ENCODE results near the gene FAF1. TPM values are rescaled to one million over a fixed set of nuclear protein-coding genes. Genes with fewer than 3 reads are reported as not detected.

Gene FAF1
- polyA plus RNA-seq, 2 donors, result 18.4 to 32.1 TPM

DNA sequence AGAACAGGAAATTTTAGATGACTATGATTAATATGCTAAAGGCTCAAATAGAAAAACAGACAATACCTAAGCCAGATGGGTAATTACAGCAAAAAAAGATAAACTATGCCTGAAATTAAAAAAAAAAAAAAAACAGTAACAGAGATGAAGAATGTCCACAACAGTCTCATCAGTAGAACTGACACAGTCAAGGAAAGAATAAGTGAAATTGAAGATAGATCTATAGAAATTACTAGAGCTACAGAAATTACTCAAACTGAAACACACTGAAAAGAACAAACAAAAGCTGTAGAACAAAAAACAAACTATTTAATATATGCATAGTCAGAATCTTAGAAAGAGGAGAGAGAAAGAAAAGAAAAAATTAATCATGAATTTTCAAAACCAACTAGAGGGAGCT, 112.8 kb downstream of the FAF1 start:
- H3K27ac ChIP-seq (ENCODE audit: low read depth in 2 of 2, low read length in 1 of 2), result no peak overlapping the region
- H3K27me3 ChIP-seq (ENCODE audit: control insufficient read depth in 1 of 2, insufficient read depth in 2 of 2, low read length in 2 of 2), result no peaks in the 10 kb centered on the region
- H3K4me3 ChIP-seq (ENCODE audit: low read depth in 1 of 2, low read length in 2 of 2), result no peak overlapping the region
- no peaks in the 10 kb centered on the region for H3K4me1 ChIP-seq (ENCODE audit: control insufficient read depth in 2 of 2, insufficient read depth in 2 of 2, low read length in 1 of 2)
- H3K36me3 ChIP-seq (ENCODE audit: control insufficient read depth in 2 of 2, insufficient read depth in 2 of 2, low read length in 1 of 2), result no peaks in the 10 kb centered on the region
- no peaks in the 10 kb centered on the region for H3K9me3 ChIP-seq (ENCODE audit: control insufficient read depth in 2 of 2, insufficient read depth in 1 of 2, low read depth in 1 of 2, low read length in 1 of 2)

DNA sequence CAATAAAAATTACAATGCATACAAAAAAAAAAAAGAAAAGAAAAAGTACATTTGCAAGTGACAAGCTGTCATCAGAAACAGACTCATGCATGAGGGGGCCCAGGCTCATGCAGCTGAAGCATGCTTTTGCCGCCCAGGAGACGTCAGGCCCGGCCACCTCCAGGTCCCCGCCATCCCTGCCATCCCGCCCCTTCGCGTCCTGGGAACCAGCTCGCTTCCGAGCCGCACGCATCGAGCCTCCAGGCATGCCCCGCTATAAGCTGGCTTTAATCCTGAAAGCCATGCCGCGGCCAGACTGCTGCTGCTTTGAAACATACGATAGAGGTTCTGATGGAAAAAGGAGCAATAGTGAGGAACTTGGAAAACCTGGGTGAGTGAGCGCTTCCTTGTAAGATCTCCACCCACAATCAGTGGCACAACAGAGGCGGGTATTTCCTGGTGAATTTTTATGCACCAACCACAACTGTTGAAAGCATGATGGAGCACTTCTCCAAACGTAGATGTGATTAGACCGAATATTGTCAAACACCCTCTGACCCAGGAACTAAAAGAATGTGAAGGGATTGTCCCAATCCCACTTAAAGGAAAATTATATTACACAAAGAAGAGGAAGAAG, 113.7 kb downstream of the FAF1 start:
- no peak overlapping the region for H3K27ac ChIP-seq (ENCODE audit: low read depth in 2 of 2, low read length in 1 of 2)
- no peaks in the 10 kb centered on the region for H3K27me3 ChIP-seq (ENCODE audit: control insufficient read depth in 1 of 2, insufficient read depth in 2 of 2, low read length in 2 of 2)
- 95 to 96% methylated on average over 20 of the region's 20 CpGs for WGBS, 2 donors
- no peaks in the 10 kb centered on the region for H3K4me1 ChIP-seq (ENCODE audit: control insufficient read depth in 2 of 2, insufficient read depth in 2 of 2, low read length in 1 of 2)
- no peaks in the 10 kb centered on the region for H3K9me3 ChIP-seq (ENCODE audit: control insufficient read depth in 2 of 2, insufficient read depth in 1 of 2, low read depth in 1 of 2, low read length in 1 of 2)
- no peak overlapping the region for H3K4me3 ChIP-seq (ENCODE audit: low read depth in 1 of 2, low read length in 2 of 2)
- no peaks in the 10 kb centered on the region for H3K36me3 ChIP-seq (ENCODE audit: control insufficient read depth in 2 of 2, insufficient read depth in 2 of 2, low read length in 1 of 2)

DNA sequence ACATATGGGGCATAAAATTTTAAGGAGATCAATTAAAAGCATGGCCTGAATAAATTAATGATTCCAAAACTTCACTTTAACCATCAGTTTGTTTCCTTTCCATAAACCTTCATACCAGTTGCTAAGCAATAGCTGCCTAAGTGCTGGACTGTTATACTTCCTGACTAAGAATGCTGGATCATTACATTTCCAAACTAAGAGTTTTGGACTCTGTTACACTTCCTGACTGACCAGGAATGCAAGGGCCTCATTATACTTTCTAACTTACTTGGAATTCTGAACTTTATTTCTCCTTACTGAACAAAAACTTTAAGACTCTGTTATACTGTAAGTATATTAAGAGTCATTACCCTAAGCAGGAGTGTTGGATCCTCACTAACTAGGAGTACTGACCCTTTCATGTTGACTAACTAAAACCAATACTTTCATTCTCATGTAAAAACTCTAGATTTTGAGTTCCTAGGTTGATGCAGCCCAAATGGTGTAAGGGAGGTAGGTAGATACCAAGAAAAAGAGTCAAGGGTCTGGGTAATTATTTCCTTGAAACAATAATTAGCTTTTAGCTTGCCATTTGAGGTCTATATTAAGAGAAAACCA, 118.2 kb downstream of the FAF1 start:
- no peaks in the 10 kb centered on the region for H3K27me3 ChIP-seq (ENCODE audit: control insufficient read depth in 1 of 2, insufficient read depth in 2 of 2, low read length in 2 of 2)
- no peaks in the 10 kb centered on the region for H3K36me3 ChIP-seq (ENCODE audit: control insufficient read depth in 2 of 2, insufficient read depth in 2 of 2, low read length in 1 of 2)
- H3K4me1 ChIP-seq (ENCODE audit: control insufficient read depth in 2 of 2, insufficient read depth in 2 of 2, low read length in 1 of 2), result no peaks in the 10 kb centered on the region
- no peak overlapping the region for H3K4me3 ChIP-seq (ENCODE audit: low read depth in 1 of 2, low read length in 2 of 2)
- H3K27ac ChIP-seq (ENCODE audit: low read depth in 2 of 2, low read length in 1 of 2), result no peak overlapping the region
- no peaks in the 10 kb centered on the region for H3K9me3 ChIP-seq (ENCODE audit: control insufficient read depth in 2 of 2, insufficient read depth in 1 of 2, low read depth in 1 of 2, low read length in 1 of 2)

DNA sequence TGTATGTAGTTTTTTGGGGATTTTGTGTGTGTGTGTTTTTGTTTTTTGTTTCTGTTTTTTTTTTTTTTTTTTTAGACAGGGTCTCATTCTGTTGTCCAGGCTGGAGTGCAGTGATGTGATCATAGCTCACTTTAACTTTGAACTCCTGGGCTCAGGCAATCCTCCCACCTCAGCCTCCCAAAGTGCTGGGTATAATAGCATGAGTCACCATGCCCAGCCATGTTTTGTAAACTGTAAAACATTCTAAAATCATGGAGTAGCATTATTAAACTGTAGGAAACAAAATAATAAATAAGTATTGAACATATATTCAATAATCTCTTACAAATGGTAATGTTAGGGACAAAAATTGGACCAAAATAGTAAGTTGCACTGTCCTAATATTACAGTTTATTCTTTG, 124.0 kb downstream of the FAF1 start:
- H3K27me3 ChIP-seq (ENCODE audit: control insufficient read depth in 1 of 2, insufficient read depth in 2 of 2, low read length in 2 of 2), result no peaks in the 10 kb centered on the region
- no peaks in the 10 kb centered on the region for H3K4me1 ChIP-seq (ENCODE audit: control insufficient read depth in 2 of 2, insufficient read depth in 2 of 2, low read length in 1 of 2)
- no peaks in the 10 kb centered on the region for H3K9me3 ChIP-seq (ENCODE audit: control insufficient read depth in 2 of 2, insufficient read depth in 1 of 2, low read depth in 1 of 2, low read length in 1 of 2)
- H3K27ac ChIP-seq (ENCODE audit: low read depth in 2 of 2, low read length in 1 of 2), result no peak overlapping the region
- H3K4me3 ChIP-seq (ENCODE audit: low read depth in 1 of 2, low read length in 2 of 2), result no peak overlapping the region
- H3K36me3 ChIP-seq (ENCODE audit: control insufficient read depth in 2 of 2, insufficient read depth in 2 of 2, low read length in 1 of 2), result no peaks in the 10 kb centered on the region

DNA sequence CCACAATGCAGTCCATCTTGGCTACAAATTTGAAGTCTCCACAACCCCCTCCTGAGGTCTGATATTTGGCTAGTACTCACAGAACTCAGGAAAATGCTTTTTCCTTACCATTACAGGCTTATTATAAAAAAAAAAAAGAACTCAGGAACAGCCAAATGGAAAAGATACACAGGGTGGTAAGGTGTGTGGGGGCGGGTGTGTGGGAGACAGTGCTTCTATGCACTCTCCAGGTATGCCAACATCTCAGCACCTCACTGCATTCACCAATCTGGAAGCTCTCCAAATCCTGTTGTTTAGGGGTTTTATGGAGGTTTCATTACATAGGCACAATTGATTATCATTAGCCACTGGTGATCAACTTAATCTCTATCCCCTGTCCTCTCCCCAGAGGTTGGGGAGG, 126.9 kb downstream of the FAF1 start:
- Histone ChIP-seq H3K4me3 (ENCODE audit: low read depth in 1 of 2, low read length in 2 of 2) (no peak overlapping the region), H3K27me3 (ENCODE audit: control insufficient read depth in 1 of 2, insufficient read depth in 2 of 2, low read length in 2 of 2) (no peaks in the 10 kb centered on the region), H3K4me1 (ENCODE audit: control insufficient read depth in 2 of 2, insufficient read depth in 2 of 2, low read length in 1 of 2) (no peaks in the 10 kb centered on the region), H3K36me3 (ENCODE audit: control insufficient read depth in 2 of 2, insufficient read depth in 2 of 2, low read length in 1 of 2) (no peaks in the 10 kb centered on the region), H3K27ac (ENCODE audit: low read depth in 2 of 2, low read length in 1 of 2) (no peak overlapping the region), H3K9me3 (ENCODE audit: control insufficient read depth in 2 of 2, insufficient read depth in 1 of 2, low read depth in 1 of 2, low read length in 1 of 2) (no peaks in the 10 kb centered on the region)
- 88 to 100% methylated on average over 1 of the region's 1 CpG for WGBS, 2 donors

DNA sequence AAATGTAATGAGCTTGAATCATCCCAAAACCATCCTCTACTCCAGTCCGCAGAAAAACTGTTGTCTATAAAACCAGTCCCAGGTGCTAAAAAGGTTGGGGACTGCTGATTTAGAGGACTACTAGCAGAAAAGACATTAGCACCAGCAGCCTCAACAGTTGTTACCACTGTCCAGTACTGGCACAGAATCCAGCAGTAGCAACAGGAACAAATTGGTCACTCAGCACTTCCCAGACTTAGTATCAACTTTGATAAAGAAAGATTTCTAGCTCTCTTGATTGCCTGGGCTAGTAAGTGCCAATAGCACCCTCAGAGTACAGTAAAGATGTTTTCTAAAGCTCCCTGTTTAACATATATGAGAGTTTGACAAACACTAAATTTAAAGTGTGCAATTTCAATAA, 127.9 kb downstream of the FAF1 start:
- H3K27me3 ChIP-seq (ENCODE audit: control insufficient read depth in 1 of 2, insufficient read depth in 2 of 2, low read length in 2 of 2), result no peaks in the 10 kb centered on the region

DNA sequence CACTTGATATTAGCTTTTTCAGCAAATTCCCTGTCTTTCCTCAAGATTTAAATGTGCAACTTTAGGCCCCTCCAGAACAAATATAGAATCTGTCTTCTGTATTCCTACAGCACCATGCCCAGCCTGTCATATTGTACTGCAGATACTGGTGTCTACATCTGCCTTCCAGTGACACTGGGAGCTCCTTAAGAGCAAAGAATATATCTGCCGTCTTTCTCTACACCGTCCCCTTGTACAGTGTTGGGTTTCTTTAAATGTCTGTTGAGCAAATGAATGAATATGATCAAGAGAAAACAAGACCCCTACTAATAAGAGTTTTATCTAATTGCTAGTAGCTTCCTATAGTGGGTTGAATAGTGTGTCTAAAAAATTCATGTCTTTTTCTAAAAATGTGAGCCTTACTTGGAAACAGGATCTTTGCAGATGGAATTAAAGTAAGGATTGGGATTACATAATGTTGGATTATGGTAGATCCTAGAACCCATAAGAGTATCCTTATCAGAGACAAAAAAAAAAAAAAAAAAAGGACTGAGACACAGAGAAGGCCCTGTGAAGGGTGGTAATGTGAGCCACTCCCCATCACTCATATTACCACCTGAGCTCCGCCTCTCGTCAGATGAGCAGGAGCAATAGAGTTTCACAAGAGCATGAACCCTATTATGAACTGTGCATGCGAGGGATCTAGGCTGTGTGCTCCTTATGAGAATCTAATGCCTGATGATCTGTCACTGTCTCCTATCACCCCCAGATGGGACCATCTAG, 128.6 kb downstream of the FAF1 start:
- Histone ChIP-seq H3K4me3 (ENCODE audit: low read depth in 1 of 2, low read length in 2 of 2) (no peak overlapping the region), H3K9me3 (ENCODE audit: control insufficient read depth in 2 of 2, insufficient read depth in 1 of 2, low read depth in 1 of 2, low read length in 1 of 2) (no peaks in the 10 kb centered on the region), H3K4me1 (ENCODE audit: control insufficient read depth in 2 of 2, insufficient read depth in 2 of 2, low read length in 1 of 2) (no peaks in the 10 kb centered on the region), H3K27me3 (ENCODE audit: control insufficient read depth in 1 of 2, insufficient read depth in 2 of 2, low read length in 2 of 2) (no peaks in the 10 kb centered on the region), H3K27ac (ENCODE audit: low read depth in 2 of 2, low read length in 1 of 2) (no peak overlapping the region), H3K36me3 (ENCODE audit: control insufficient read depth in 2 of 2, insufficient read depth in 2 of 2, low read length in 1 of 2) (no peaks in the 10 kb centered on the region)
- WGBS, 2 donors, result 97 to 98% methylated on average over 5 of the region's 5 CpGs

More for the DNA sequence above, 127.9 kb downstream of the FAF1 start:
- WGBS, 2 donors, result 100% methylated on average over 1 of the region's 1 CpG
- no peaks in the 10 kb centered on the region for H3K9me3 ChIP-seq (ENCODE audit: control insufficient read depth in 2 of 2, insufficient read depth in 1 of 2, low read depth in 1 of 2, low read length in 1 of 2)
- H3K27ac ChIP-seq (ENCODE audit: low read depth in 2 of 2, low read length in 1 of 2), result no peak overlapping the region
- H3K36me3 ChIP-seq (ENCODE audit: control insufficient read depth in 2 of 2, insufficient read depth in 2 of 2, low read length in 1 of 2), result no peaks in the 10 kb centered on the region
- no peak overlapping the region for H3K4me3 ChIP-seq (ENCODE audit: low read depth in 1 of 2, low read length in 2 of 2)
- H3K4me1 ChIP-seq (ENCODE audit: control insufficient read depth in 2 of 2, insufficient read depth in 2 of 2, low read length in 1 of 2), result no peaks in the 10 kb centered on the region

DNA sequence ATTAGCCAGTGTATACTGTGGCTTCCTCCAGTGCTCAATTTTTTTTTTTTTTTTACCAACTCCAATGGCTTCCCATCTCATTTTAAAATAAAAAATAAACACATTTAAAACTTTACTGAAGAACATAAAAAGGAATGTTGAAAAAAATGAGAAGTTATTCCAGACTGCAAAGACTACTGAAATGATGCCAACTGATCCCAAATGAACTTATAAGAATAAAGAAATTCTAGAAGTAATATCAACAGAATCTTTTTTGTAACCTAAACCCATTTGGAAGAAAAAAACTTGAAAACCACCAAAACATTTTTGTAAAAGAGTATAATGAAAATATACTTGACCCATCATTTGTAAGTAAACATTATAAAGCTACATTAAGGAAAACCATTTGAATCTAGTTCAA, 129.4 kb downstream of the FAF1 start:
- Histone ChIP-seq H3K9me3 (ENCODE audit: control insufficient read depth in 2 of 2, insufficient read depth in 1 of 2, low read depth in 1 of 2, low read length in 1 of 2) (no peaks in the 10 kb centered on the region), H3K4me1 (ENCODE audit: control insufficient read depth in 2 of 2, insufficient read depth in 2 of 2, low read length in 1 of 2) (no peaks in the 10 kb centered on the region), H3K27ac (ENCODE audit: low read depth in 2 of 2, low read length in 1 of 2) (no peak overlapping the region), H3K36me3 (ENCODE audit: control insufficient read depth in 2 of 2, insufficient read depth in 2 of 2, low read length in 1 of 2) (no peaks in the 10 kb centered on the region), H3K4me3 (ENCODE audit: low read depth in 1 of 2, low read length in 2 of 2) (no peak overlapping the region), H3K27me3 (ENCODE audit: control insufficient read depth in 1 of 2, insufficient read depth in 2 of 2, low read length in 2 of 2) (no peaks in the 10 kb centered on the region)

DNA sequence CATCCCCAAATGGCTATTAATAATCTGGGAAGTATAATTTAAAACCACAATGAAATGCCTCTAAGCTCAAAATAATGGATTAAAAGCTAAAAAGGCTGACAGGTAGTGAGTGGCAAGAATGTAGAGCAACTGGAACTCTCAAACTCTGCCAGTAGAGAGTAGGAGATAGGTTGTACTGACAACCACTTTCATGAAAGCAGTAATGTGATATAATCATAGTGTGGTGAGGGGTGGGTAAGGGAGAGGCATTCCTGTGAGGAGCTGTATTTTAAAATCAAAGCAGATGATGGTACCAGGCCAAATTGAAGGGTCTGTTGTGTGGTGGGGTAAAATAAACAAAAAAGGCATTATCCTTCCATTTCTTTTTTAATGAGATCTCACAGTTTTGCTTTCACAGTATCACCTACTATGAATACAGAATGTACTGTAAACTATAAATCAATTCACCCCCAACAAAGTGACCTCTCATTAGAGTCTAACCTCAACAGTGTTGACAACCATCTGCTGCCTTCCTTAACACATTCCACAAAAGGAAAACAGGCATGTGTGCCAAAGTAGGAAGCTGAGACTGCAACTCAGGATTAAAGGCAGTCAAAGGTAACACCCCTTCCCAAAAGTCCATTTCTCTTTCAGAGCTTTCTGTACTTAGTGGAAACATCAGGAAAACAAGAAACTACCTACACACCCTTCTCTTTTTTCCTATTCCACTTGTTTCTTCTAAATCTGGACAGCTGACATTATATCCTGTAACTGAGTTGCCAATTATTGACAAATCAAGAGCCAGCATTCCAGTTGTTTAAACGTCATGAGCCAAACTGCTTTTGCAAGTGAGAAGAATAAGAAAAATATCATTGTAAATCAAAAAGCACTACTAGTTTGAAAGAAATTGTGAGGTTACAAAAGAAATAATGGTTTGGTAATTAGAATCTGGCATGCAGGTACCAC, 130.8 kb downstream of the FAF1 start:
- Histone ChIP-seq H3K4me1 (ENCODE audit: control insufficient read depth in 2 of 2, insufficient read depth in 2 of 2, low read length in 1 of 2) (no peaks in the 10 kb centered on the region), H3K4me3 (ENCODE audit: low read depth in 1 of 2, low read length in 2 of 2) (no peak overlapping the region), H3K9me3 (ENCODE audit: control insufficient read depth in 2 of 2, insufficient read depth in 1 of 2, low read depth in 1 of 2, low read length in 1 of 2) (no peaks in the 10 kb centered on the region), H3K27me3 (ENCODE audit: control insufficient read depth in 1 of 2, insufficient read depth in 2 of 2, low read length in 2 of 2) (no peaks in the 10 kb centered on the region), H3K27ac (ENCODE audit: low read depth in 2 of 2, low read length in 1 of 2) (no peak overlapping the region), H3K36me3 (ENCODE audit: control insufficient read depth in 2 of 2, insufficient read depth in 2 of 2, low read length in 1 of 2) (no peaks in the 10 kb centered on the region)
- 35 to 47% methylated on average over 1 of the region's 1 CpG for WGBS, 2 donors
